AG04450 (cell line): ENCODE results near the gene CHRNE. TPM values are rescaled to one million over a fixed set of nuclear protein-coding genes. Genes with fewer than 3 reads are reported as not detected.
"Not testable (repeated sequence)": the region's sequence is repeated elsewhere in the genome, so short reads cannot be mapped to it uniquely, and the experiment has no call there.

Experiments used
- CTCF ChIA-PET: fragments of 300-600, 350-600 bp; formaldehyde crosslinking; extraction: SDS; loops from one replicate; lab custom pipeline; 2022; ENCODE audit warnings: antibody characterized with exemption, inconsistent platforms; lab: Charles Lee
- POLR2A ChIA-PET: fragments of 350-600 bp; formaldehyde crosslinking; extraction: SDS; loops from one replicate; lab custom pipeline; 2021; ENCODE audit warnings: antibody characterized with exemption, inconsistent platforms; lab: Yijun Ruan, JAX
- DNase-seq: peaks from one replicate; pipeline ENCODE4 v3.0.0-alpha.2; 2011; ENCODE audit warnings: low read depth, low spot score
- H3K27ac ChIP-seq: one replicate; pipeline ENCODE4 v1.5.1; 2012; ENCODE audit warnings: low read depth, low read length, control low read depth
- H3K27me3 ChIP-seq: one replicate; pipeline ENCODE4 v1.6.0; 2012; ENCODE audit warnings: low read length; ENCODE audit not compliant: control insufficient read depth, insufficient read depth
- H3K4me3 ChIP-seq: 2 replicates; pipeline ENCODE4 v1.5.1; 2011; ENCODE audit warnings: mild to moderate bottlenecking, low read depth, low read length, control low read depth
- H3K9me3 ChIP-seq: 2 replicates; pipeline ENCODE4 v1.5.1; 2012; ENCODE audit warnings: low read length; ENCODE audit not compliant: control insufficient read depth, insufficient read depth
- polyA plus RNA-seq: library from polyadenylated mRNA; depleted of rRNA; stranded (reverse); fragments of >200 nt; gene quantifications from 2 replicates; pipeline ENCODE4 v1.2.3, GENCODE V29; 2011
- TF ChIP-seq, protein P1 (sequence below): IDR thresholded peaks from 2 replicates; pipeline ENCODE4 v1.5.1; 2011; ENCODE audit warnings: low read depth, low read length, control low read depth, inconsistent platforms

The CHRNE gene
- polyA plus RNA-seq, 1 experiment = 0.19 TPM

DNA sequence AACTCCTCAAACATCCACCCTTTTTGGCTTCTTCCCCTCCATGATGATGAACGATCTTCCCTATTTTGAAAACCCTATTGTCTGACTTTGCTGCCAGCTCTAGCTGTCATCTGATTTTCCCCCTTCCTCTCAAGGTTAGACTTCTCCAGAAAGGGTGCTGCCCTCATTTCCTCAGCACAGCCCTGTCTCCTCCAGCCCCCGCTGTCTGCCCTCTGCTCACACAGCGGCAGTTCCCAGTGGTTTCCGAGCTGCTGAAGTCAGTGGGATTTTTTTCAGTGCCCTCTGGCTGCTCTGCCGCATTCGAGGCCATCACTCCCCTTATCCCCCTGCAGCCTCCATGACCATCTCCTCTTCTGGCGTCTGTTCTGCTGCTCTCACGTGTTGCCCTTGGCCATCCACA is 30.1 kb downstream of the CHRNE start:
- POLR2A ChIA-PET = no interaction called here
- Histone ChIP-seq H3K9me3 (no peaks in the 10 kb centered on the region), H3K27me3 (no peaks in the 10 kb centered on the region), H3K4me3 (no peak overlapping the region), H3K27ac (no peak overlapping the region)
- TF ChIP-seq, protein P1, sequence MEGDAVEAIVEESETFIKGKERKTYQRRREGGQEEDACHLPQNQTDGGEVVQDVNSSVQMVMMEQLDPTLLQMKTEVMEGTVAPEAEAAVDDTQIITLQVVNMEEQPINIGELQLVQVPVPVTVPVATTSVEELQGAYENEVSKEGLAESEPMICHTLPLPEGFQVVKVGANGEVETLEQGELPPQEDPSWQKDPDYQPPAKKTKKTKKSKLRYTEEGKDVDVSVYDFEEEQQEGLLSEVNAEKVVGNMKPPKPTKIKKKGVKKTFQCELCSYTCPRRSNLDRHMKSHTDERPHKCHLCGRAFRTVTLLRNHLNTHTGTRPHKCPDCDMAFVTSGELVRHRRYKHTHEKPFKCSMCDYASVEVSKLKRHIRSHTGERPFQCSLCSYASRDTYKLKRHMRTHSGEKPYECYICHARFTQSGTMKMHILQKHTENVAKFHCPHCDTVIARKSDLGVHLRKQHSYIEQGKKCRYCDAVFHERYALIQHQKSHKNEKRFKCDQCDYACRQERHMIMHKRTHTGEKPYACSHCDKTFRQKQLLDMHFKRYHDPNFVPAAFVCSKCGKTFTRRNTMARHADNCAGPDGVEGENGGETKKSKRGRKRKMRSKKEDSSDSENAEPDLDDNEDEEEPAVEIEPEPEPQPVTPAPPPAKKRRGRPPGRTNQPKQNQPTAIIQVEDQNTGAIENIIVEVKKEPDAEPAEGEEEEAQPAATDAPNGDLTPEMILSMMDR = no peak
- CTCF ChIA-PET = no interaction called here
- no peak for DNase-seq

DNA sequence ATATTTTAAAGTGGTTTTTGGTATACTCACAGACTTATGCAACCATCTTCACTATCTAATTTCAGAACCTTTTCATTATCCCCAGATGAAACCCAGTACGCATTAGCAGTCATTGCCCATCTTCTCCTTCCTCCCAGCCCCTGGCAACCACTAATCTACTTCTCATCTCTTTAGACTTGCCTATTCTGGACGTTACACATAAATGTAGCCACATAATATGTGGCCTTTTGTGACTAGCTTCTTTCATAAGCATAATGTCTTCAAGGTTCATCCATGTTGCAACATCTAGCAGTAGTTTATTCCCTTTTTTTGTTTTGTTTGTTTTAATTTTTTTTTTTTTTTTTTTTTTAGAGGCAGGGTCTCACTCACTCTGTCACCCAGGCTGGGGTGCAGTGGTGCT is 32.0 kb downstream of the CHRNE start:
- H3K4me3 ChIP-seq = no peak overlapping the region
- CTCF ChIA-PET = interaction anchor here (0.6 to 0.8 kb wide), 2 partner anchors 13 to 80 kb away, joined by 4 to 10 read pairs; no protein-coding TSS in a partner anchor
- TF ChIP-seq, protein P1 = no peak
- DNase-seq = no peak
- no peaks in the 10 kb centered on the region for H3K27me3 ChIP-seq
- H3K9me3 ChIP-seq = no peaks in the 10 kb centered on the region
- H3K27ac ChIP-seq = no peak overlapping the region
- POLR2A ChIA-PET = no interaction called here

DNA sequence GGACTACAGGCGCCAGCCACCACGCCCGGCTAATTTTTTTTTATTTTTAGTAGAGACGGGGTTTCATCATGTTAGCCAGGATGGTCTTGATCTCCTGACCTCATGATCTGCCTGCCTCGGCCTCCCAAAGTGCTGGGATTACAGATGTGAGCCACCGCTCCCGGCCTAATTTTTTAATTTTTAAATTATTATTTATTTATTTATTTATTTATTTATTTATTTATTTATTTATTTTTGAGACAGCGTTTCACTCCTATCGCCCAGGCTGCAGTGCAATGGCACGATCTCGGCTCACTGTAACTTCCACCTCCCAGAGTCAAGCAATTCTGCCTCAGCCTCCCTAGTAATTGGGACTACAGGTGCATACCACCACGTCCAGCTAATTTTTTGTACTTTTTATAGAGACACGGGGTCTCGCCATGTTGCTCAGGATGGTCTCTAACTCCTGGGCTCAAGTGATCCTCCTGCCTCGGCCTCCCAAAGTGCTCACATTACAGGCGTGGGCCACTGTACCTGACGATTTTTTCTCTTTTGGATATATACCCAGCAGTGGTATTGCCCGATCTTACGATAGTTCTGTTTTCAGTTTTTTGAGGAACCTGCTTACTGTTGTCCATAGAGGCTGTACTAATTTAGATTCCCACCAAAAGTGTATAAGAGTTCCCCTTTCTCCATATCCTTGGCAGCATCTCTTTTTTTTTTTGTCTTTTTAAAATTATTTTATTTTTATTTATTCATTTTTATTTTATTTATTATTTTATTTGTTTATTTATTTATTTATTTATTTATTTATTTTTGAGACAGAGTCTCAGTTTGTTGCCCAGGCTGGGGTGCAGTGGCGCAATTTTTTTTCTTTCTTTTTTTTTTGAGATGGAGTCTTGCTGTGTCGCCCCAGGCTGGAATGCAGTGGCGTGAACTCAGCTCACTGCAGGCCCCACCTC is 33.6 kb downstream of the CHRNE start:
- CTCF ChIA-PET = interaction anchor here (0.7 kb wide), 1 partner anchor 10 kb away, joined by 4 read pairs; no protein-coding TSS in a partner anchor
- H3K27ac ChIP-seq, H3K9me3 ChIP-seq: not testable (repeated sequence)

DNA sequence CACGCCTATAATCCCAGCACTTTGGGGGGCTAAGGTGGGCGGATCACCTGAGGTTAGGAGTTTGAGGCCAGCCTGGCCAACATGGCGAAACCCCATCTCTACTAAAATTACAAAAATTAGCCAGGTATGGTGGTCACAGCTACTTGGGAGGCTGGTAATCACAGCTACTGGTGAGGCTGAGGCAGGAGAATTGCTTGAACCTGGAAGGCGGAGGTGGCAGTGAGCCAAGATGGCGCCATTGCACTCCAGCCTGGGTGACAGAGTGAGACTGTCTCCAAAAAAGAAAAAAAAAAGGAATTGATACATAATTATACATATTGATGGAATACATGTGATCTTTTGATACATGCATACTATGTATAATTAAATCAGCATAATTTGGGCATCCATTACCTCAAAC is 35.4 kb downstream of the CHRNE start:
- not testable (repeated sequence) for DNase-seq, H3K27me3 ChIP-seq, H3K4me3 ChIP-seq, H3K9me3 ChIP-seq, H3K27ac ChIP-seq
- ChIA-PET POLR2A (interaction anchor here (0.6 kb wide), 1 partner anchor 10 kb away, joined by 3 read pairs; no protein-coding TSS in a partner anchor), CTCF (interaction anchor here (0.6 to 1.3 kb wide), 2 partner anchors 77 to 126 kb away, joined by 5 to 6 read pairs; no protein-coding TSS in a partner anchor)

More for the DNA sequence above, 33.6 kb downstream of the CHRNE start:
- H3K27me3 ChIP-seq, DNase-seq, H3K4me3 ChIP-seq: not testable (repeated sequence)
- POLR2A ChIA-PET = interaction anchor here (0.7 kb wide), 1 partner anchor 387 kb away, joined by 8 read pairs; no protein-coding TSS in a partner anchor

DNA sequence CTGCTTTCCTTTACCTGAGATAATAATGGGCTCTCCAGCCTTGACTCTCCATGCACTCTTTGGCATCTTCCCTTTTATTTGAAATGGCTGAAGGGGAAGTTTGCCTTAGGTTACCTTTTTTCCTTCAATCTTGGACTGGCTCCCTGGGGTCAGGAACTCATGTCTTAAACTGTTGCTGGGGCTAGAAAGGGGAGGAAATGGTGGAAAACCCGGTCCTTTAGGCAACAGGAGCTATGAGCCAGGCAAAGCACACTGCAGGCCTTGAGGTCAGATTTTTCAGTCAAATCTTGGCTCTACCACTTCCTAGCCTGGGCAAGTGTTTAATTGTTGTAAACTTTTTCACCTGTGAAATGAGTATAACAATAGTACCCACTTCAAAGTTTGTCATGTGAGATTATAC is 39.6 kb downstream of the CHRNE start:
- Histone ChIP-seq H3K27me3 (no peaks in the 10 kb centered on the region), H3K27ac (no peak overlapping the region), H3K9me3 (no peaks in the 10 kb centered on the region), H3K4me3 (no peak overlapping the region)
- ChIA-PET POLR2A (no interaction called here), CTCF (no interaction called here)
- DNase-seq = no peak
- TF ChIP-seq, protein P1 = no peak

DNA sequence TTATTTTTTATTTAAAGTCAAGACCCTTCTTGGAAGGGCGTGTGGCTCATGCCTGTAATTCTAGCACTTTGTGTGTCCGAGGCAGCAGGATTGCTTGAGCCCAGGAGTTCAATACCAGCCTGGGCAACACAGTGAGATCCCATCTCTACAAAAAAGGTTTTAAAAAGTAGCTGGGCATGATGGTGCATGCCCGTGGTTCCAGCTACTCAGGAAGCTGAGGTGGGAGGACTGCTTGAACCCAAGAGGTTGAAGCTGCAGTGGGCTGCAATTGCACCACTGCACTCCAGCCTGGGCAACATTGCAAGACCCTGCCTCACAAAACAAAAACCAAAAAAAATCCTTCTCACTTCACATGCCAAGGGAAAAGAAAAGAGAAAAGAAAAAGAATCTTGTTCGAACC is 40.2 kb downstream of the CHRNE start:
- Histone ChIP-seq H3K9me3 (no peaks in the 10 kb centered on the region), H3K27me3 (no peaks in the 10 kb centered on the region), H3K4me3 (no peak overlapping the region), H3K27ac (no peak overlapping the region)
- ChIA-PET POLR2A (no interaction called here), CTCF (no interaction called here)
- DNase-seq = no peak
- TF ChIP-seq, protein P1 = no peak
